Fibroblast of skin of right quadriceps (primary cell): ENCODE measurements around the gene PDE12.

ENCODE experiments used
- DNase-seq: peaks from one replicate; pipeline ENCODE4 v3.0.0-alpha.2; 2013

The PDE12 gene, protein sequence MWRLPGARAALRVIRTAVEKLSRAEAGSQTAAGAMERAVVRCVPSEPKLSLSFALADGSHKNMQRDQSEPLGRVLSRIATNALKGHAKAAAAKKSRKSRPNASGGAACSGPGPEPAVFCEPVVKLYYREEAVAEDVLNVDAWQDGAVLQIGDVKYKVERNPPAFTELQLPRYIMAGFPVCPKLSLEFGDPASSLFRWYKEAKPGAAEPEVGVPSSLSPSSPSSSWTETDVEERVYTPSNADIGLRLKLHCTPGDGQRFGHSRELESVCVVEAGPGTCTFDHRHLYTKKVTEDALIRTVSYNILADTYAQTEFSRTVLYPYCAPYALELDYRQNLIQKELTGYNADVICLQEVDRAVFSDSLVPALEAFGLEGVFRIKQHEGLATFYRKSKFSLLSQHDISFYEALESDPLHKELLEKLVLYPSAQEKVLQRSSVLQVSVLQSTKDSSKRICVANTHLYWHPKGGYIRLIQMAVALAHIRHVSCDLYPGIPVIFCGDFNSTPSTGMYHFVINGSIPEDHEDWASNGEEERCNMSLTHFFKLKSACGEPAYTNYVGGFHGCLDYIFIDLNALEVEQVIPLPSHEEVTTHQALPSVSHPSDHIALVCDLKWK

GRCh38 chr3:57555738-57556458 is at the start of gene PDE12:
Gene PDE12, plus strand, starts transcription at chr3:57556274. Its CDS starts 106 bp downstream, at chr3:57556380.
- peak; percentile 92 for DNase-seq

- DNase-seq, result peak; percentile 29
Observed at GRCh38 chr3:57512166-57512565, 43.9 kb upstream of the PDE12 start.

- peak; percentile 33 for DNase-seq
Observed at GRCh38 chr3:57518276-57518915, 37.7 kb upstream of the PDE12 start.

- no peak for DNase-seq
Observed at GRCh38 chr3:57530071-57530608, 25.9 kb upstream of the PDE12 start.

GRCh38 chr3:57538465-57538864 is 17.6 kb upstream of the PDE12 start:
- DNase-seq, result no peak

GRCh38 chr3:57544181-57545125 is 11.6 kb upstream of the PDE12 start, which contains the start of gene DNAH12:
Gene DNAH12, minus strand, starts transcription at chr3:57544344. Its CDS starts 1,474 bp downstream, at chr3:57542870.
- DNase-seq, result peak; percentile 24

- no peak for DNase-seq
Observed at GRCh38 chr3:57545636-57546268, 10.3 kb upstream of the PDE12 start.

DNA sequence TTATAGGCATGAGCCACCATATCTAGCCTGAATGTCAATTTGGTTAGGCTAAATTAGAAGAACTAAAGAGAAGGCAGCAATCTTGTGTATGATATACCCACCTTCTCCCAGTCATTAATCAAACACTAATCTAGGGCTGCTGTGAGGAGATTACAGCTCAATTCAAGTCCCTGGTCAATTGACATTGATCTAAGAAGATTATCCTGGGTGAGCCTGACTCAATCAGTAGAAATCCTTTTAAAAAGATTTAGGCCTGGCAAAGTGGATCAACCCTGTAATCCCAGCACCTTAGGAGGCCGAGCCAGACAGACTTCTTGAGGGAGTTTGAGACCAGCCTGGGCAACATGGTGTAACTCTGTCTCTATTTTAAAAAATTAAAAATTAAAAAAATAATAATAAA is 9.5 kb upstream of the PDE12 start:
- no peak for DNase-seq

DNA sequence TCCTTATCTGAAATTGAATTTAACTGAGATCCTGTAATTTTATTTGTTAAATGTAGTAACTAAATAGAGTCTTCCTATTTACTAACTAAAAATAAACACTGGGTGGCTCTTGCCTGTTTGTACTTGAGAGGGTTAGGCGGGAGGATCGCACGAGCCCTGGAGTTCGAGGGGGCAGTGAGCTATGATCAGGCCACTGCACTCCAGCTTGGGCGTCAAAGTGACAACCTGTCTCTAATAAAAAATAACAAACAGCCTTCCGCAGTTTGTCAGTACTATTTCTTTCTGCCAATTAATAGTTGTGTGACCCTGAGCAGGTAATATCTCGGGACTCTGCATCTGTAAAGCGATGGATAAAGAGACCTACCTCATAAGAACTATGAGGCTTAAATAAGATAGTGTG is 768 bp upstream of the PDE12 start:
- DNase-seq, result no peak

GRCh38 chr3:57556459-57557084 is 498 bp downstream of the PDE12 start:
- peak; percentile 10 for DNase-seq

DNA sequence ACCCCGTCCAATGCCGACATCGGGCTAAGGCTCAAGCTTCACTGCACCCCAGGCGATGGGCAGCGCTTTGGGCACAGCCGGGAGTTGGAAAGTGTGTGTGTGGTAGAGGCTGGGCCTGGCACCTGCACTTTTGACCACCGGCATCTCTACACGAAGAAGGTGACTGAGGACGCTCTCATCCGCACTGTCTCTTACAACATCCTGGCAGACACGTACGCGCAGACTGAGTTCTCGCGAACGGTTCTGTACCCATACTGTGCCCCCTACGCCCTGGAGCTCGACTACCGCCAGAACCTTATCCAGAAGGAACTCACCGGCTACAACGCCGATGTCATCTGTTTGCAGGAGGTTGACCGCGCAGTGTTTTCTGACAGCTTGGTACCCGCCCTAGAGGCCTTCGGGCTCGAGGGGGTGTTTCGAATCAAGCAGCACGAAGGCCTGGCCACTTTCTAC is 1.0 kb downstream of the PDE12 start:
- DNase-seq, result peak; percentile 20

- peak; percentile 53 for DNase-seq
Observed at GRCh38 chr3:57559526-57559925, 3.5 kb downstream of the PDE12 start.

DNA sequence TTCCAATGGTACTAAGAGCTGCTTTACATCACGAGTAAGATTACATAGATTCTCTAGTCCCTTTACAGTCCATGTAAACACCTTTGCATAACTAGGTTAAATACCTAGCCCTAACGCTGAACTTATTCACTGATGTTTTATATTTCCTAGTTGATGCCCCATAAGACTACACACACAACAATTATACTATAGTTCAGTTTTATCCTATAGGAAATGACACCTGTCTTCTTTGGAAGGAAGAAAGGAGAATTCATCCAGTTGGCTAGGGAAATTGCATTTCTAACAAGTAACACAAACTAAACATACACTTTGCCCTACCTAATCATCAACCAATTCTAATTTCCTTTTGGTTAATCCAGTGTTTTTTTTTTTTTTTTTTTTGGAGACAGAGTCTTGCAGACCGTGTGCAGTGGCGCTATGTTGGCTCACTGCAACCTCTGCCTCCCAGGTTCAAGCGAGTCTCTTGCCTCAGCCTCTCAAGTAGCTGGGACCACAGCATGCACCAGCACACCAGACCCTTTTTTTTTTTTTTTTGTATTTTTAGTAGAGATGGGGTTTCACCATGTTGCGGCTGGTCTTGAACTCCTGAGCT is 13.9 kb downstream of the PDE12 start:
- no peak for DNase-seq

- no peak for DNase-seq
Observed at GRCh38 chr3:57570878-57571277, 14.8 kb downstream of the PDE12 start.

DNA sequence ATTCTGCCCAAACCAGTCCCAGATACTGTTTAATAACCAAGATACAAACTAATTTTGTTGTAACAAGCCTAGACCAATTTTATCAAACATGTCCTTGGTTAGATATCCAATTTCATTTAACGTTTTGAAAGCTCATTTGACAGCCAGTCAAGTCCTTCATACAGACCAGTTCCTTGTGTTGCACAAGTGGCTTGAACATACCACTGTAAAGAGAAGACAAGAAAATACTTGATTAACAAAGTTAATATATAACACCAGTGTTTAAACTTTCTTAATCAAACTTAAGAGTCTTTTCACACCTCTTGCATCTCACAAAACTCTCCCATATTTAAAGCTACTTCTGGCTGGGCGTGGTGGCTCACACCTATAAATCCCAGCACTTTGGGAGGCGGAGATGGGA is 16.0 kb downstream of the PDE12 start:
- no peak for DNase-seq

- no peak for DNase-seq
Observed at GRCh38 chr3:57575966-57576626, 20.0 kb downstream of the PDE12 start.

DNA sequence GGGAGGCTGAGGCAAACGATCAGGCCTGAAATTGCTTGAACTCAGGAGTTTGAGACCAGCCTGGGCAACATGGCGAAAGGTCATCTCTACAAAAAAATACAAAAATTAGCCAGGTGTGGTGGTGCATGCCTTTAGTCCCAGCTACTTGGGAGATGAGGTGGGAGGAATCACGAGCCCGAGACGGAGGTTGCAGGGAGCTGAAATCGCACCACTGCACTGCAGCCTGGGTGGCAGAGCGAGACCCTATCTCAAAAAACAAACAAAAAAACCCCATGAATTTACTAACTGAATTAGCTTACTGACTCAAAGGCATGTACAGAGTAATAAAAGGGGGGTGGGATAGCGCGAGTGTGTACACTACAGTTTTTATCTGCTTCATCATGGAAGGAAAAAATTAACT is 21.7 kb downstream of the PDE12 start:
- DNase-seq, result no peak

DNA sequence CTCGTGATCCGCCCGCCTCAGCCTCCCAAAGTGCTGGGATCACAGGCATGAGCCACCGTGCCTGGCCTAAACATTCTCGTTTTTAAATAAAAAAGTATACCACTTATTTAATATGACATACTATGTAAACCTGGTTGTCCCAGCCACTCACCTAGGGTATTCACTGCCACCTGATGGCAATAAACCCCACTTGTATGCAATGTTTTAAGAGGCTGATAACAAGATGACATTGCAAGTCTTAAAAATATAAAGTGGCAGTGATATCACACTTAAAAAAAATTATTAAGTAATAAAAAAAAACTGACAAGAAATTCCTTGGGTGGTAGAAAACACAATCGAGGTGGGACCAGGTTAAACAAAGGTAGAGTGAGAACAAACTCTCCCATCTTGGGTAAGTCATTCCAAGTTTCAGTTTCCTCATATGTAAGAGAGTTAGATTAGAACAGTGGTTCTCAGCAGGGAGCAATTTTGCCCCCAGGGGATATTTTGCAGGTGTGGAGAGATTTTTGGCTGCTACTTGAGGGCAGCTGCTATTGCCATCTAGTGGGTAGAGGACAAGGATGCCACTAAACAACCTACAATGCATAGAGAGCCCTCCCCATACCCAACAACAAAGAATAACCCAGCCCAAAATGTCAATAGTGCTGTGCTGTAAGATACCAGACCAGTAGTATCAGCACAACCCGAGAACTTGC is 26.5 kb downstream of the PDE12 start:
- no peak for DNase-seq

DNA sequence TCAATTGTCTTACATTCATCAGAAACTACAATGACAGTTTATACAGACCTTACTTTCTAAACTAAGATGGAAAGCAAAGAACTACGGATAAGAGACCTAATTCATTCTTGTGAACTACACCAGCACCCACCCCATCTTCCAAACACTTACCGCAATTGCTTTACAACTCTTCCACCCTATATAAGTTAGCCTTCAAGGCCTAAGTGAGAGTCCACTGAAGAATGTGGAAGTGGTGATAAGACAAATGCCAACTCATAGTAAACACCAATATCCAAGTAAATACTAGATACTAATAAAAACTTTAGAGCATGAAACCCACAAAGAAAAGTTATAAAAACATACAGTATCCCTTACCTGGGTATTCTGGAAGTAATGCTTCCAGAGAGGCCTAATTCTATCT is 27.5 kb downstream of the PDE12 start:
- no peak for DNase-seq
